Naive thymus-derived CD4-positive, alpha-beta T cell (primary cell): ENCODE results near the gene MROH7. TPM values are rescaled to one million over a fixed set of nuclear protein-coding genes. Genes with fewer than 3 reads are reported as not detected.

Source experiments
- ATAC-seq: fragments of 150-1000 bp; cut with Tn5 transposase; 2 replicates; pipeline ENCODE4 v1.10.0; 2021; ENCODE audit warnings: mild to moderate bottlenecking, moderate library complexity
- CTCF ChIA-PET: fragments of 350-600 bp; sonication (Branson Sonifier 250); formaldehyde crosslinking; loops from one replicate; lab custom pipeline; 2021; ENCODE audit warnings: antibody characterized with exemption; lab: Charles Lee
- POLR2A ChIA-PET: fragments of 350-600 bp; sonication (Branson Sonifier 250); formaldehyde crosslinking; loops from one replicate; lab custom pipeline; 2021; ENCODE audit warnings: antibody characterized with exemption, inconsistent platforms; lab: Charles Lee
- DNase-seq, 9 donors: peaks; one replicate each; pipeline versions ENCODE4 v3.0.0 to v3.0.0-alpha.2; 2020 to 2022; ENCODE audit warnings: mixed read lengths in 1 of 9
- H3K27ac ChIP-seq: one replicate; pipeline ENCODE4 v1.7.0; 2013; ENCODE audit warnings: mild to moderate bottlenecking, low read depth, low read length, moderate library complexity
- H3K27me3 ChIP-seq, 2 donors: one replicate each; pipeline ENCODE4 v1.7.0; 2013; ENCODE audit warnings: low read length in 2 of 2, mild to moderate bottlenecking in 2 of 2, moderate library complexity in 2 of 2; ENCODE audit not compliant: control insufficient read depth in 2 of 2, insufficient read depth in 2 of 2
- H3K36me3 ChIP-seq, 3 experiments: 1 replicate in 2 of 3; 2 replicates in 1 of 3; pipeline ENCODE4 v1.7.0; 2013; ENCODE audit warnings: low read length in 3 of 3, mild to moderate bottlenecking in 3 of 3, moderate library complexity in 1 of 3; ENCODE audit not compliant: insufficient read depth in 3 of 3, control insufficient read depth in 2 of 3
- H3K4me1 ChIP-seq, 2 donors: one replicate each; pipeline ENCODE4 v1.7.0; 2013; ENCODE audit warnings: low read length in 2 of 2, mild to moderate bottlenecking in 2 of 2, moderate library complexity in 1 of 2; ENCODE audit not compliant: control insufficient read depth in 2 of 2, insufficient read depth in 2 of 2
- H3K4me3 ChIP-seq: 2 replicates; pipeline ENCODE4 v1.7.0; 2013; ENCODE audit warnings: mild to moderate bottlenecking, low read length
- H3K9me3 ChIP-seq, 3 experiments: 1 replicate in 2 of 3; 2 replicates in 1 of 3; pipeline ENCODE4 v1.7.0; 2013; ENCODE audit warnings: low read length in 3 of 3; ENCODE audit not compliant: control insufficient read depth in 2 of 3
- H3K27ac Mint-ChIP-seq, 9 donors: one replicate each; pipeline ENCODE4 v1.8.0; 2020 to 2022; ENCODE audit warnings: mixed read lengths in 9 of 9, mild to moderate bottlenecking in 8 of 9, moderate library complexity in 5 of 9, inconsistent platforms in 2 of 9
- H3K27me3 Mint-ChIP-seq, 5 donors: one replicate each; pipeline ENCODE4 v1.8.0; 2021 to 2022; ENCODE audit warnings: mixed read lengths in 5 of 5, mild to moderate bottlenecking in 1 of 5
- H3K36me3 Mint-ChIP-seq, 5 donors: one replicate each; pipeline ENCODE4 v1.8.0; 2020 to 2022; ENCODE audit warnings: mixed read lengths in 5 of 5, mild to moderate bottlenecking in 3 of 5, inconsistent platforms in 1 of 5
- H3K4me1 Mint-ChIP-seq, 7 donors: one replicate each; pipeline ENCODE4 v1.8.0; 2020 to 2022; ENCODE audit warnings: mixed read lengths in 7 of 7, mild to moderate bottlenecking in 3 of 7, inconsistent platforms in 1 of 7
- H3K4me3 Mint-ChIP-seq, 10 donors: one replicate each; pipeline ENCODE4 v1.8.0; 2020 to 2022; ENCODE audit warnings: mild to moderate bottlenecking in 10 of 10, mixed read lengths in 10 of 10, moderate library complexity in 6 of 10, inconsistent platforms in 2 of 10
- H3K9me3 Mint-ChIP-seq, 11 donors: one replicate each; pipeline ENCODE4 v1.8.0; 2020 to 2022; ENCODE audit warnings: mixed read lengths in 11 of 11, mild to moderate bottlenecking in 4 of 11, inconsistent platforms in 1 of 11, moderate library complexity in 1 of 11
- intact Hi-C, 2 donors: fragments of 100-400 bp; cut with micrococcal nuclease; formaldehyde crosslinking; loops; one replicate each; pipeline ENCODE4 v1.15.1; 2023
- polyA plus RNA-seq, 2 donors: library from polyadenylated mRNA; unstranded; fragments of 300-500 nt; fragmentation: Illumina TruSeq; gene quantifications; one replicate each; pipeline ENCODE4 v1.2.3, GENCODE V29; 2021
- total RNA-seq, 6 experiments: library from RNA in 5 of 6; stranded (reverse) in 5 of 6; gene quantifications; 1 replicate in 5 of 6; 2 replicates in 1 of 6; pipeline ENCODE4 v1.2.3 and lab custom pipeline; 2021 to 2026

MROH7 gene
- total and polyA plus RNA-seq, 7 experiments from 2014 or later = 0.15 to 1.9 (median 0.33) TPM; not detected in 3

DNA sequence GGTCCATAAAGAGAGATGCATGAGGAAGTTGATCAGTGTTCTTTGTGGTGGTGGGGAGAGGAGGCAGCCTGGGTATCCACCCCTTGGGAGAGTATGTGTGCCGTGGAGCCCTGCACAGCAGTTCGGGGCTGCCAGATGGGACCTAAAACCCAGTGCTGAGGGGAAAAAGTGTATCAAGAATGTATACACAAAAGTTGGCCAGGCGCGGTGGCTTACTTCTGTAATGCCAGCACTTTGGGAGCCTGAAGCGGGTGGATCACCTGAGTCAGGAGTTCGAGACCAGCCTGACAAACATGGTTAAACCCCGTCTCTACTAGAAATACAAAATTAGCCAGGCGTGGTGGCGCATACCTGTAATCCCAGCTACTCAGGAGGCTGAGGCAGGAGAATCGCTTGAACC lies 70.0 kb downstream of the MROH7 start:
- DNase-seq (no peak), ATAC-seq (no peak)
- H3K27me3 ChIP-seq = no peaks in the 10 kb centered on the region
- H3K36me3 ChIP-seq = no peaks in the 10 kb centered on the region
- no peak overlapping the region for H3K27ac ChIP-seq
- Mint-ChIP-seq H3K4me1 (peaks cover 11 to 20% (median 14%) of the 10 kb centered on the region in 7 donors), H3K27ac (no peak overlapping the region), H3K4me3 (no peak overlapping the region), H3K9me3 (peaks cover 0 to 2% (median 0%) of the 10 kb centered on the region in 11 donors), H3K27me3 (peaks cover 0 to 7% (median 3%) of the 10 kb centered on the region in 5 donors), H3K36me3 (no peaks in the 10 kb centered on the region)
- ChIA-PET POLR2A (no interaction called here), CTCF (no interaction called here)
- no peaks in the 10 kb centered on the region for H3K9me3 ChIP-seq
- H3K4me1 ChIP-seq = peaks cover 9 to 10% of the 10 kb centered on the region in 2 donors
- no peak overlapping the region for H3K4me3 ChIP-seq
- intact Hi-C loops = no loop called here

DNA sequence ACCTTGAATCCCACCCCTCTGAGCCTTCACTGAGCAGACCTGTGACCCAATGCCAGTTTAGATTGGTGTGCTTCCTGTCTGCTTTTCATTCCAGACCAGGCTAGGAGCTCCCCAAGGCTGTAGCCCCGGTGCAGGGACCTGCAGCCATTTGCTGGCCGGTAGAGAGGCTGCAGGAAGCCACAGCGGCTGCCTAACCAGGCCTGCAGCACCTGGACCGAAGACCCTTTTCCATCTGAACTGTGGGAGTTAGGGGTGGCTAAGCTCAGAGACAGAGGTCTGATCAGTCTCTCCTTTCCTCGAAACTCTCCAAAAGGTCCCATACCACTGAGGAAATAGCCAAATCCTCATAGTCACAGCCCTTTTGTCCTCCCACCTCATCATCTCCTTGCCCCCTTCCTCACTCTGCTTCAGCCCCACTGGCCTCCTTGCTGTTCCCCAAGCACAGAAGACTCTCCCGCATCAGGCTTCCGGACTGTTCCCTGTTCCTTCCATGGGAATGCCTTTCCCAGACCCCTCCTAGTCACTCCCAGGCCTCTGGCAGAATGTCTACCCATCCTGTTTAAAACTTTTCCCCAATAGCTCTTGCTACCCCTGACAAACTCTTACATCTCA lies 73.4 kb downstream of the MROH7 start:
- POLR2A ChIA-PET = interaction anchor here (0.6 to 2.9 kb wide), 6 partner anchors 9 to 671 kb away, joined by 3 to 17 read pairs (median 7); partner anchors contain the start of genes PARS2, TCEANC2, TMEM59 and TTC22

GRCh38 chr1:54715493-54716298 lies 74.1 kb downstream of the MROH7 start, which contains the start of gene TTC4:
Gene TTC4 (plus strand): TSS chr1:54715861. CDS start chr1:54715909, 48 bp downstream.
- peak within 1 kb of the TSS; percentile 58 to 94 (median 91) for H3K27ac Mint-ChIP-seq
- Histone ChIP-seq H3K4me3 (peak within 1 kb of the TSS; percentile 86), H3K27me3 (no peaks in the 10 kb centered on the region), H3K4me1 (peaks cover 14 to 15% of the 10 kb centered on the region in 2 donors), H3K9me3 (no peaks in the 10 kb centered on the region), H3K36me3 (peaks cover 0 to 13% (median under 1%) of the 10 kb centered on the region in 3 experiments), H3K27ac (peak within 1 kb of the TSS; percentile 84)
- H3K4me1 Mint-ChIP-seq = peaks cover 15 to 42% (median 34%) of the 10 kb centered on the region in 7 donors
- H3K27me3 Mint-ChIP-seq = no peaks in the 10 kb centered on the region
- peak within 1 kb of the TSS; percentile 81 to 96 (median 88) for H3K4me3 Mint-ChIP-seq
- CTCF ChIA-PET = interaction anchor here (0.9 kb wide), 1 partner anchor 86 kb away, joined by 3 read pairs; no protein-coding TSS in a partner anchor
- H3K9me3 Mint-ChIP-seq = peaks cover 0 to 2% (median 0%) of the 10 kb centered on the region in 11 donors
- intact Hi-C loops = loop anchor here (1.0 to 5.0 kb wide), 16 partner anchors 49 to 1477 kb away; partner anchors contain the start of genes LRRC42 (in 2 of the 2), NDC1 (in 2 of the 2), PARS2 (in 2 of the 2) and TCEANC2 (in 2 of the 2)
- ATAC-seq (peak; percentile 99), DNase-seq (peak; percentile 71 to 92 (median 85))
- POLR2A ChIA-PET = interaction anchor here (0.6 to 2.9 kb wide), 6 partner anchors 9 to 671 kb away, joined by 3 to 17 read pairs (median 7); partner anchors contain the start of genes PARS2, TCEANC2, TMEM59 and TTC22
- H3K36me3 Mint-ChIP-seq = peaks cover 0 to 17% (median 4%) of the 10 kb centered on the region in 5 donors

More for the DNA sequence above, 73.4 kb downstream of the MROH7 start:
- no peaks in the 10 kb centered on the region for H3K27me3 Mint-ChIP-seq
- peaks cover 15 to 42% (median 34%) of the 10 kb centered on the region in 7 donors for H3K4me1 Mint-ChIP-seq
- H3K27ac ChIP-seq = peak overlapping the region; percentile 84
- ATAC-seq (no peak), DNase-seq (peak in 2 of 9 donors; percentile 1 to 4)
- H3K27me3 ChIP-seq = no peaks in the 10 kb centered on the region
- peak overlapping the region; percentile 81 to 96 (median 88) for H3K4me3 Mint-ChIP-seq
- peaks cover 14 to 15% of the 10 kb centered on the region in 2 donors for H3K4me1 ChIP-seq
- H3K4me3 ChIP-seq = peak overlapping the region; percentile 86
- intact Hi-C loops = loop anchor here (1.0 to 5.0 kb wide), 16 partner anchors 49 to 1476 kb away; partner anchors contain the start of genes LRRC42 (in 2 of the 2), NDC1 (in 2 of the 2), PARS2 (in 2 of the 2) and TCEANC2 (in 2 of the 2)
- CTCF ChIA-PET = interaction anchor here (0.9 kb wide), 1 partner anchor 87 kb away, joined by 3 read pairs; no protein-coding TSS in a partner anchor
- no peaks in the 10 kb centered on the region for H3K9me3 ChIP-seq
- H3K36me3 ChIP-seq = peaks cover 0 to 13% (median 0%) of the 10 kb centered on the region in 3 experiments
- H3K36me3 Mint-ChIP-seq = peaks cover 0 to 15% (median 4%) of the 10 kb centered on the region in 5 donors
- H3K9me3 Mint-ChIP-seq = peaks cover 0 to 2% (median 0%) of the 10 kb centered on the region in 11 donors
- H3K27ac Mint-ChIP-seq = peak overlapping the region; percentile 58 to 94 (median 91)

GRCh38 chr1:54716299-54717047 lies 74.9 kb downstream of the MROH7 start:
- ATAC-seq = no peak
- Histone ChIP-seq H3K36me3 (peaks cover 0 to 18% (median 4%) of the 10 kb centered on the region in 3 experiments), H3K9me3 (no peaks in the 10 kb centered on the region), H3K4me3 (peak overlapping the region; percentile 86), H3K27me3 (no peaks in the 10 kb centered on the region), H3K4me1 (peaks cover 14 to 15% of the 10 kb centered on the region in 2 donors), H3K27ac (peak overlapping the region; percentile 84)
- ChIA-PET CTCF (no interaction called here), POLR2A (interaction anchor here (1.6 to 2.9 kb wide), 4 partner anchors 47 to 663 kb away, joined by 3 to 17 read pairs (median 8); partner anchors contain the start of genes PARS2, TCEANC2, TMEM59 and TTC22)
- H3K27ac Mint-ChIP-seq = peak overlapping the region; percentile 58 to 94 (median 91)
- no peak for DNase-seq
- peaks cover 0 to 2% (median 0%) of the 10 kb centered on the region in 11 donors for H3K9me3 Mint-ChIP-seq
- peaks cover 15 to 42% (median 34%) of the 10 kb centered on the region in 7 donors for H3K4me1 Mint-ChIP-seq
- H3K4me3 Mint-ChIP-seq = peak overlapping the region; percentile 81 to 96 (median 88)
- intact Hi-C loops = loop anchor here (5.0 kb wide), 6 partner anchors 229 to 829 kb away; partner anchors contain the start of genes IFT25 (in 1 of the 2), LRRC42 (in 1 of the 2), SSBP3 (in 1 of the 2) and USP24 (in 1 of the 2)
- no peaks in the 10 kb centered on the region for H3K27me3 Mint-ChIP-seq
- peaks cover 0 to 20% (median 5%) of the 10 kb centered on the region in 5 donors for H3K36me3 Mint-ChIP-seq

GRCh38 chr1:54721719-54722118 lies 80.1 kb downstream of the MROH7 start:
- no peaks in the 10 kb centered on the region for H3K27me3 ChIP-seq
- H3K4me3 ChIP-seq = no peak overlapping the region
- POLR2A ChIA-PET = interaction anchor here (0.6 to 0.8 kb wide), 2 partner anchors 178 to 496 kb away, joined by 4 read pairs; no protein-coding TSS in a partner anchor
- no peaks in the 10 kb centered on the region for H3K9me3 ChIP-seq
- DNase-seq (no peak), ATAC-seq (no peak)
- Mint-ChIP-seq H3K9me3 (peaks cover 0 to 3% (median 0%) of the 10 kb centered on the region in 11 donors), H3K36me3 (peaks cover 13 to 67% (median 35%) of the 10 kb centered on the region in 5 donors), H3K27ac (peak overlapping the region in 1 of 9 donors; percentile 43), H3K27me3 (no peaks in the 10 kb centered on the region), H3K4me3 (no peak overlapping the region), H3K4me1 (peaks cover 4 to 24% (median 20%) of the 10 kb centered on the region in 7 donors)
- H3K27ac ChIP-seq = no peak overlapping the region
- intact Hi-C loops = no loop called here
- peaks cover 9 to 68% (median 34%) of the 10 kb centered on the region in 3 experiments for H3K36me3 ChIP-seq
- CTCF ChIA-PET = no interaction called here
- peaks cover 3 to 4% of the 10 kb centered on the region in 2 donors for H3K4me1 ChIP-seq
